GM10248 (cell line): Measurements from ENCODE around the gene TPO.

Experiments
- CTCF ChIA-PET: fragments of 300-600 bp; sonication (Branson Sonifier 250); formaldehyde crosslinking; extraction: SDS; loops from one replicate; lab custom pipeline; 2021; ENCODE audit warnings: antibody characterized with exemption; lab: Yijun Ruan, JAX
- POLR2A ChIA-PET: fragments of 350-650 bp; sonication (Branson Sonifier 250); formaldehyde crosslinking; extraction: SDS; loops from one replicate; lab custom pipeline; 2020; ENCODE audit warnings: antibody characterized with exemption; lab: Yijun Ruan, JAX
- DNase-seq: peaks from one replicate; pipeline ENCODE4 v3.0.0; 2012; ENCODE audit errors: extremely low spot score
- TF ChIP-seq, protein P1 (sequence below): IDR thresholded peaks from 2 replicates; pipeline ENCODE4 v1.5.1; 2012; ENCODE audit warnings: mild to moderate bottlenecking, low read depth; ENCODE audit errors: extremely low read depth, missing control alignments, control extremely low read depth

Gene TPO

DNA sequence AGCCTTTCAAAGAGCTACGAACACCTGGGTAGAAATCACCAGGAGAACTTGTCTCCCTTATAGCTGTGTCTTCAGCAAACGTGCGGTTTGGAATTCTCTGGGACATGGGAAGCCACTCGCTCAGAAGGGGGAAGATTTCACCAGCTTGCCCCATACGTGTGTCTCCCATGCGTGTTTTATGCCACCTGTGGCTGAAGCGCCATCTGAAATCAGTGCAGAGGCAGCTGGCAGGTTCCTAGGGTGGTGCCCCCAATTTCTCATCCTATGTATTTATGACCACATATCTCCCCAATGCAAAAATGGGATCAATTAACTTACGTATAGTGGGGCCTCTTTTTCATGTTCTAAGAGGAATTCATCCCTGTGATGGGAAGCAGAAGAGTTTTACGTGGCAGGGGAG, 81.6 kb downstream of the TPO start:
- no peak for DNase-seq
- TF ChIP-seq, protein P1, sequence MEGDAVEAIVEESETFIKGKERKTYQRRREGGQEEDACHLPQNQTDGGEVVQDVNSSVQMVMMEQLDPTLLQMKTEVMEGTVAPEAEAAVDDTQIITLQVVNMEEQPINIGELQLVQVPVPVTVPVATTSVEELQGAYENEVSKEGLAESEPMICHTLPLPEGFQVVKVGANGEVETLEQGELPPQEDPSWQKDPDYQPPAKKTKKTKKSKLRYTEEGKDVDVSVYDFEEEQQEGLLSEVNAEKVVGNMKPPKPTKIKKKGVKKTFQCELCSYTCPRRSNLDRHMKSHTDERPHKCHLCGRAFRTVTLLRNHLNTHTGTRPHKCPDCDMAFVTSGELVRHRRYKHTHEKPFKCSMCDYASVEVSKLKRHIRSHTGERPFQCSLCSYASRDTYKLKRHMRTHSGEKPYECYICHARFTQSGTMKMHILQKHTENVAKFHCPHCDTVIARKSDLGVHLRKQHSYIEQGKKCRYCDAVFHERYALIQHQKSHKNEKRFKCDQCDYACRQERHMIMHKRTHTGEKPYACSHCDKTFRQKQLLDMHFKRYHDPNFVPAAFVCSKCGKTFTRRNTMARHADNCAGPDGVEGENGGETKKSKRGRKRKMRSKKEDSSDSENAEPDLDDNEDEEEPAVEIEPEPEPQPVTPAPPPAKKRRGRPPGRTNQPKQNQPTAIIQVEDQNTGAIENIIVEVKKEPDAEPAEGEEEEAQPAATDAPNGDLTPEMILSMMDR = no peak
- ChIA-PET CTCF (no interaction called here), POLR2A (no interaction called here)

DNA sequence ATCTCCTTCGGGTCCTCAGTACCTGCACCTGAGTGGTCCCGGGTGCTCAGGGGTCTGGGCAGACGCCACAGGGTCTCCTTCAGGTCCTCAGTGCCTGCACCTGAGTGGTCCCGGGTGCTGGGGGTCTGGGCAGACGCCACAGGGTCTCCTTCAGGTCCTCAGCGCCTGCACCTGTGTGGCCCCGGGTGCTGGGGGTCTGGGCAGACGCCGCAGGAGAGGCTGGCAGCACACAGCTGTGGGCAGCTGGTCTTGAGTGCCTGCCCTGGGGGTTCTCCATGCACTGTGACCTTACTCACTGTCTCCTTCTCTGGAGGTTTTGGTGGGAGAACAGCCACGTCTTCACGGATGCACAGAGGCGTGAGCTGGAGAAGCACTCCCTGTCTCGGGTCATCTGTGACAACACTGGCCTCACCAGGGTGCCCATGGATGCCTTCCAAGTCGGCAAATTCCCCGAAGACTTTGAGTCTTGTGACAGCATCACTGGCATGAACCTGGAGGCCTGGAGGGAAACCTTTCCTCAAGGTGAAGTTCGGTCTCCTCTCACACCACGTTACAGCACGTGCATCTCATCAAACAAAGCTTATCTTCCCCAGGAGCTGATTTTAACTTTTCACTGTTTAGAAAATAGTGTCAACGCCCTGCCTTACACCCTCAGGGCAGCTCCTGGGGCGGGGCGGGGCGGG, 82.6 kb downstream of the TPO start:
- DNase-seq = no peak
- TF ChIP-seq, protein P1 = no peak
- POLR2A ChIA-PET = no interaction called here
- CTCF ChIA-PET = no interaction called here

DNA sequence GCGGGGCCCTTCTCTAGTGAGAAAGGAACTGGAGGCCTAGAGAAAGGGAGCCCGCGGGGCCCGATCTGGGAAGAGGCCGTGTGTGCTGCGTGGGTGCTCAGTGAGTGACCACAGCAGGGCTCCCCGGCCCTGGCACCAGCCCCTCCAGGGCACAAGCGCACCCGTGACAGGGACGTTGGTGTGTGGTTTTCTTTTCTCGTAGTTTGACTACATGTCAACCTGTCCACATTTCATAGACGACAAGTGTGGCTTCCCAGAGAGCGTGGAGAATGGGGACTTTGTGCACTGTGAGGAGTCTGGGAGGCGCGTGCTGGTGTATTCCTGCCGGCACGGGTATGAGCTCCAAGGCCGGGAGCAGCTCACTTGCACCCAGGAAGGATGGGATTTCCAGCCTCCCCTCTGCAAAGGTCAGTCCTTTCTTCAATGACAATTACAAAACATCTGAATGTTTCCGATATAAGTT, 83.1 kb downstream of the TPO start:
- CTCF ChIA-PET = no interaction called here
- no peak for DNase-seq
- TF ChIP-seq, protein P1 = no peak
- POLR2A ChIA-PET = no interaction called here

DNA sequence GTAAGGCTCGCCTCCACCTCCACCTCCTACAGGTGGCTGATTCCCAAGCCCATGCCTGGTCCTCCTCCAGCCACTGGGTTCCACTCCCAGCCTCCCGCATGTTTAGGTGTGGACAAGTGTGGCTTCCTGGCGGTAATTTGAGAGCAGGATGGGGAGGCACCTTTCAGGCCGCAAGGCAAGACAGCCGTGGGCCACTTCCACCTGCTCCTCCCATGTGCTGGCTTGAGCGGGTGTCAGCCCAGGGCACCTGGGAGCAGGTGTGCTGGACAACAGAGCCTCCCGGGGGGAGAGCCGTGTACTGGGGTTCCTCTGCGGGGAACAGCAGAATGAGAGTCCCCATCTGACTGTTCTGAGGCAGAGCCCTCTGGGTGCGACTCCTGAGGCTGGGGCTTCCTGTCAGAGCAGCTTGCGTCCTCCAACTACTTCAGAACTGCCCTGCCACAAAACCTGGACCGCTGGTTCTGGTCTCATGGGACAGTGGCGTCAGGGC, 83.9 kb downstream of the TPO start:
- DNase-seq = no peak
- TF ChIP-seq, protein P1 = no peak
- ChIA-PET CTCF (no interaction called here), POLR2A (no interaction called here)

DNA sequence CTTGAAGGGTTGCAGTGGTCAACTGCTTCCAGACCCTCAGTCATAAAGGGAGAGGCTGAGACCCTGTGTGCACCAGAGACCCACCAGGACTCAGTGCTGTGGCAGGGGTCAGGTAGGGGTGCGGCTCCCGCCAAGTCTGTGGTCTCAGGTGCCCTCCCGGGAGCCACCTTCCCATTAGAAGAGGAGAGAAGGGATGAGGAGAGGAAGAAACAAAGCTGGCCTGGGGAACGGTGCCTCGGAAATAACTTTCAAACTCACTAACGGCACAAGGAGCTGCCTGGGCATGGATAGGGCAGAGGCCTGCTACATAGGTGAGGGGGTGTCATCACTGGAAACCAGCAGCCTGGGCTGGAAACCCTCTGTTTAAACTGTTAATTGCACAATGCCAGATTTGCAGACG, 84.9 kb downstream of the TPO start:
- TF ChIP-seq, protein P1 = no peak
- POLR2A ChIA-PET = no interaction called here
- no peak for DNase-seq
- CTCF ChIA-PET = no interaction called here

DNA sequence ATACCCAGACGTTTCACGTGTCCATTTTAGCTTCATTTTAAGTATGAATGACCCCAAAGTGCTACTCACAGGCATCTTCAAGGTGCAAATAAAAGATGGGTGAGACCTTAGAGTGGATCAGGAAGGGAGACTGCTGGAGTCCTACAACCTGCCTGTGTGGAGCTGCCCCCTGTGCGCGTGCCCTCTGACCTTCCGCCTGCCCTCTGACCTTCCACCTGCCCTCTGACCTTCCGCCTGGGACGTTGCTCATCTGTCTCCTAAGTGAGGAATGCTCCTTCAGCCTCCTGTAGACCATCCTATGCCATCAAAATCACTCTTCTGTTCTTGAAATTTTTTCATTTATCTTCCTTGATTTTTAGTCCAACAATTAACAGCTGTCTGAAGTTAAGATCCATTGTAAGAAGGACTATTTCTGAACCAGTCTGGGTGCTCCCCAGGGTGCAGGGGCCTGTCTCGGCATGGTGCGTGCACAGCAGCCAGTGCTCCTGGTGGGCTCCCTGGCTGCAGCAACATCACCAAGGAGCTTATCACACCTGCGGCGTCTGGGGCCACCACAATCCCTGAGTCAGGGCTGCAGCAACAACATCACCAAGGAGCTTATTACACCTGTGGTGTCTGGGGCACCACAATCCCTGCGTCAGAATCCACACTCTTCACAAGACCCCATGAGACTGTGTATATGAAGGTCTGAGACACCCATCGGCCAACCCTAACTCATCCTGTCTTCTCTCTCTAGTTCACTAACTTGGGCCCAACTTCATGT, 86.0 kb downstream of the TPO start:
- no peak for DNase-seq
- ChIA-PET CTCF (no interaction called here), POLR2A (no interaction called here)
- TF ChIP-seq, protein P1 = no peak
